HG03139 (cell line): Measurements from ENCODE around the gene MAFG.

Experiments used
- ATAC-seq: cut with Tn5 transposase; IDR thresholded peaks from one replicate; pipeline ENCODE4 v1.9.1; 2021; ENCODE audit not compliant: unreplicated experiment

The MAFG gene

DNA sequence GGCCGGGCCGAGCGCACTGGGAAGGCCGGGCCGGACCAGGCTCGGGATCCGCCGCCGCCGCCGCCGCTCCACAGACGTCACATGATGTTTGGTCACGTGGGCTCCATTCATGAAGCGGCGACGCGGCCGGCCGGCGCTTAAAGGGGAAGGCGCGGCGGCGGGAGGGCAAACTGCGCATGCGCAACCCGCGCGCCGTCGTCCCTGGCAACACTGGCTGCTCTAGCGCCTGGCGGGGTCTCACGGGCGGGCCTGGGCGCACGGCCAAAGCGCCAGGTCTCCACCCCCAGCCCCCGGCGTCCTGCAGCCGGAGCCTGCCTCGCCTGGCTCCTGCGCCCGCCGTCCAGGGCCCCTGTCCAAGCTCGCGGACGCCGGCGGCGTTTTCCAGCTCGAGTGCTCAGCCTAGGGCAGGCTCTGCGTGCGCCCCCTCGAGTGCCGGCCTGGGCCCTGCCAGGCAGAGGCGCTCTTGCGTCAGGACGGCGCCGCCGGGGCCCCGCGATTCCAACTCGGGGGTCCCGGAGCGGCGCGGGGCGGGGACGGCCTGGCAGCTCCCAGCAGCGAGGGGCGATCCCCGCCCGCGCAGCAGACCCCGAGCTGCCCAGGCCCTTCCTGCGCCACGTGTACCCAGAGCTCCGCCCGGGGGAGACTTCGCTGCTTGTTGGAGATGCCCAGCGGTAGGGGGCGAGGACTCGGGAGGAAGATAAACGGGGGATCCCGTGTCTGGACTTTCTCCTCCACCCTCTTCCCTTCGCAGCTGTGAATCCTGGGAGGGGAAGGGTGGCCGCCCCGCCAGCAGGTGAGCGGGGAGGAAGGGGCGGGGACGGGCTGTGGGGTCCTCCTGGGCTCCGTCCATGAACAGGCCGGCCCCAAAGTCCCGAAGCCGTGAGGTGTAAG lies at the start of gene MAFG:
Gene MAFG, minus strand, starts transcription at position 83 of the 891 bp plus-strand sequence. CDS start 4,550 bp downstream, outside the sequence.
- peak; percentile 51 for ATAC-seq

DNA sequence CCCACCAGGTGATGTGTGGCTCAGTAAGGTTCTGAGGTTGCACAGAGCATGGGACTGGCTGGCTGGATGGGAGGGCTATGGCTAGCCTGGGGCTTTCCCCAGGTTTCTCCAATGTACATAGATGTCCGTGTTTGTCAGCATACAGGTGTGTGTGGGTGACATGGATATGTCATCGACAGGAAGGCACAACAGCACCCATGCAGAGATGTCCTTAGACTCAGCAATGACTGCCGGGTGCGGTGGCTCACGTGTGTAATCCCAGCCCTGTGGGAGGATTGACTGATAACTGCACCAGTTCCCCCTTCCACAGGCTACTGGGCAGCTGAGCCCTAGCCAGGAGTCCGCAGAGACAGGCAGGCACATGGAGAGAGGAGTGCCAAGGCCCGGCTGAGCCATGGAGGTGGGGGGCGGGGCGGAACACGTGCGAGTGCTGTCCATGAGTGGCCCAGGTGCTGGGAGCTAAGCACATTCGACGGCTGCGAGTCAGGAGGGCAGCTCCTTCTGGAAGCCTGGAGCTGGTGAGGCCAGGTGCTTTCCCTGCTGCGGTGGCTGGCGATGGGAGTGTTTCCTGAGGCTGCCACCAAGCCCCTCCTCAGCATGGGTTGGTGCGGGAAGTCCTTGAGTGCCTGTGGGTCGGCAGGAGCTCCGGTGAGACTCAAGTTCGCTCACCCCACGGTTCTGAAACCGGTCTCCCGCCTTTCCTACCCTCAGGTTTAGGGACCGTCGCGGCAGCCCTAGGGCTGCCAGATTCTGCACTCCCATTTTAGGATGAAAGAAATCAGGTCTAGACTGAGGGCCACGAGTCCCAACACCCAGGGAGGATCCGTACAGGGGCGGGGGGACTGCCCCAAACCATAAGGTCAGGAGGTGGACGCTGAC lies 49.0 kb upstream of the MAFG start:
- no peak for ATAC-seq

DNA sequence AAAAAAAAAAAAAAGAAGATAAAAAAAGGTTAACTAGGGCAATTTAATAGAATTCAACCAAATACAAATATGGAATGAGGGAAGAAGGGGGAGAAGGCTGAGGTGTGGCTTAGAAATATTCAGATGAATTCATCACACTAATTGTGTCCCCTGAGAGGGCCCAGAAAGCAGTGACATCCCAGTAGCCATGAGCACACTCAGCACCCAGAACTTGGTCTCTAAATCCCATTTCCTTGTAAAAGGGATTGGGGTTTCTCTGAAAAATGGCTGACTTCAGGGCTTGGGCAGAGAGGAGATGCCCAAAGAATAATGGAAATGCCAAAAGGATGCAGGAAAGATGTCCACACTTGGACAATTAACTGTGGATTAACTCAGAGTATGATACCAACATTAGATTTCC lies 45.9 kb upstream of the MAFG start:
- no peak for ATAC-seq

DNA sequence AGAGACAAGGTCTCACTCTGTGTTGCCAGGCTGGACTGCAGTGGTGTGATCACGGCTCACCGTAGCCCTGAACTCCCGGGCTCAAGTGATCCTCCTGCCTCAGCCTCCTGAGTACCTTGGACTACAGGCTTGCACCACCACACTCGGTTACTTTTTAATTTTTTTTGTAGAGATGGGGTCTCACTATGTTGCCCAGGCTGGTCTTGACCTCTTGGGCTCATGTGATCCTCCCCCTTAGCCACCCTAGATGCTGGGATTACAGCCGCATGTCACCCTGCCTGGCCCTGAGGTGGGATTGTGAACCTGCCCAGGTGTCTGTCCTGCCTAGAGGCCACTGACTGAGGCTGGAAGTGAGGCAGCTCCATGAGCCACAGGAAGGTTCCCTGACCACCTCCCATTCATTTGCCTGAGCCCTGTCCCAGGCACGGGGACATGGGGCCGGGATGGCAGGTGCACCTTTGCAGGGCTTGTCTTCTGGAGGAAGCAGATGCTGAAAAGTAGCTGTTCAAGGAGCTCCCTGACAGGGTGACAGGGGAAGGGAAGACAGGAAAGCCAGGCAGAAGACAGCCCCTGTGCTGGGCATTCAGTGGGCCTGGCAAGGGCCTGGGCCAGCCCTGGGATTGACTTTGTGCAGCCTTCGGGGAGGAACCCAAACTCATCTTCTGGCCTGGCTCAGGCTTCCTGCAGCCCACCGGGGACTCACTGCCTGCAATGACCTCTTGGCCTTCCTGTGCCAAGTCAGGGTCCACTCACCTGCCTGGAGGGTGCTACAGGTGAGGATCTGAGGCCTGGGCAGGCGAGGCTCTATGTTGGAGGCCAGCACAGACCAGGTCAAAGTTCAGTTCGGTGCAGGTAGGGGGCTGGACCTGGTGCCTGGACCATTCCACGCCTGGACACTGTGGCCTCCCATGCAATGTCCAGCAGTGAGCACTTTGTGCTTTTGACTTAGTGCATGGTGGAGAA lies 41.6 kb upstream of the MAFG start:
- ATAC-seq = no peak

DNA sequence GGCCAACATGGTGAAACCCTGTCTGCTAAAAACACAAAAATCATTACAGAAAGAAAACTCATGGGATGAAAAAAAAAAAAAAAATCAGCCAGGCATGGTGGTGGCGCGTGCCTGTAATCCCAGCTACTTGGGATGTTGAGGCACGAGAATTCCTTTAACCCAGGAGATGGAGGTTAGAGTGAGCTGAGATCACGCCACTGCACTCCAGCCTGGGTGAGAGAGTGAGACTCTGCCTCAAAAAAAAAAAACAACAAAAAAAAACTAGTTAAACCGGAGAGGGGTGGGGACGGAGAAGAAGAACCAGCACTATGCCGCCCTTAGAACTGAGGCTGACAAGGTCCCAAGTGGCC lies 40.8 kb upstream of the MAFG start:
- ATAC-seq = no peak

DNA sequence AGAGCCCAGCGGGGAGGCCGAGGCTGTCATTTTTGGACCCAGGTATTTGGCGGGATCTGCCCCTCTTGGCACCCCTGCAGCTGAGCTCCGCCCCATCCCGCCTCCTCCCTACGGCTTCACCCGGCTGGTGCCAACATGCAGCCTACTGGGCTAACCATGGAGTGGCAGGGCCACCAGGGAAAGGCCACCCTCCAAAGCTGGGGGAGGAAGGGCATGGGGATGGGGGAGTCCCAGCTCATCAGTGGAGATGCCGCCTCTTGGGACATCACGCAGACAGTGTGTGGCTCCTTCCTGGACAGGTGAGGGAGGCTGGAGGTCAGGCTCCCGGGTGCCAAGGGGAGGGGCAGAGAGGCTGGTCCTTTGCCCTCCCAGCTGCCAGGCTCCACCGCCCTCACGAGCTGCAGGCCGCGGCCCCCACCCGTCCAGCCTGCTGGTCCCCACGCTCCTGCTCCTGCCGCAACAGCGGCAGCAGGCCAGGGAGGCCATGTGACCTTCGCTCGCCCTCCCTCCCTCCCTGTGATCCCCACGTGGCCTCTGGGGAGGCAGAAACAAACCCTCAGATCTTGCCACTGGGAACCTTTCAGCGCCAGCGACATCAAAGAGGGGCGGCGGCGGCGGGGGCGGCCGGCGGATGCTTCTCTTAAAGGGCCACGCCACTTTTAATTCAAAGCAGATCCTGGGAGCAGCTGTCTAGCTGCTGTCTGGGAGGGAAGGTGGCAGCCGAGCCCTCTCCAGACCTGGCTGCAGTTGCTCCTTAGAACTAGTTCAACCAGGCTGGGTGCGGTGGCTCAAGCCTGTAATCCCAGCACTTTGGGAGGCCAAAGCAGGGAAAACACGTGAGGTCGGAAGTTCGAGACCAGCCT lies 40.2 kb upstream of the MAFG start:
- ATAC-seq = no peak

DNA sequence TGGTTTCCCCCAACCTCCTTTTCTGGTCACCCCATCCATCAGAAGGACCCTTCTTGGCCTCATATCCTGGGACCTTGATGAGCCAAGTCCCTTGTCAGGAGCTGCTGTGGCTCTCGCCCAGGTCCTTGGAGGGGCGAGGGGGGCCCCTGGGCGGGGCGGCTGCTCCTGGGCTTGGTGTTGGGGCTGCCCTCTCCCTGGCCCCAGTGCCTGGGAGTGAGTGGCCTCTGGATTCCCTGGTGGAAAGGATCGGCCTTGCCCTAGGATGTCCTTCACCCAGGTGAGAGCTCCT lies 39.7 kb upstream of the MAFG start:
- no peak for ATAC-seq

DNA sequence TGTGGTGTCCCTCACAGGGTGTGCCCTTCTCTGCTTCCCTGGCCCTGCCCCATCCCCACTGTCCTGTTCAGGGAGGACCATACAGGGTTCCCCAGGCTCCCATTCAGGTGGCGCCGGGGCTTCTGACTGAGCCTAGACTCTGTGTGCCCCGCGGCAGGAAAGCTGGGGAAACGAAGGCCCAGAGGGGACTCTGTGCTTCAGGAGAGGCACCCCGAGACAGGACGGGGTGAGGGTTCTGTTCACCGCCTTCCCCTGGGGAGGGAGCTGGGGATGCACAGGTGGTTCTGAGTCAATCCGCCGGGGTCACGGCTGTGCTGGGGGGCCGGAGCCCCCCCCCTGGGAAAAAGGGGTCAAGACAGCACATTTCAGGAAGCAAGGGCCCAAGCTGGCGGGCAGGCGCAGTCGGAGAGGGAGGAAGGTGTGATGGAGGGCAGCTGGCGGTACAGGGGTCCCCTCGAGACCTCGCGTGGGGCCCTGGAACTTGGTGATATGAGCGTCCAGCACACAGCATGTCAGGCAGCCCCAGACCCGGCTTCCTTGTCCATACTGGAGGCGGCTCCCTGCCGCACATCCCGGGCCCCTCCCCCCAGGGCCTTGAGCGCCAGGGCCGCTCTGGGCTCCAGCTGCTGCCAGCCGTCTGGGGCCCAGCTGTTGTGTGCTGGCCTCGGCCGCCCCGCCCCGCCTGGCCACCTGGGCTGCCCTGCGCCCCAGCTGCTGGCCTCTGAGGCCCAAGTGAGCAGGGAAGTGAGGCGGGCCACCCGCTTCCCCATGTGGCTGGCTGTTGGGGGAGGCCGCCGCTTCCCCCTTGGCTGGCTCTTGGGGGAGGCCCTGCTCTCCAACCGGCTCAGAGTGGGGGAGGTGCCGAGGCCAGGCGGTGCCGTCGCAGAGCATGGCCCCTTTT lies 39.1 kb upstream of the MAFG start:
- ATAC-seq = no peak

DNA sequence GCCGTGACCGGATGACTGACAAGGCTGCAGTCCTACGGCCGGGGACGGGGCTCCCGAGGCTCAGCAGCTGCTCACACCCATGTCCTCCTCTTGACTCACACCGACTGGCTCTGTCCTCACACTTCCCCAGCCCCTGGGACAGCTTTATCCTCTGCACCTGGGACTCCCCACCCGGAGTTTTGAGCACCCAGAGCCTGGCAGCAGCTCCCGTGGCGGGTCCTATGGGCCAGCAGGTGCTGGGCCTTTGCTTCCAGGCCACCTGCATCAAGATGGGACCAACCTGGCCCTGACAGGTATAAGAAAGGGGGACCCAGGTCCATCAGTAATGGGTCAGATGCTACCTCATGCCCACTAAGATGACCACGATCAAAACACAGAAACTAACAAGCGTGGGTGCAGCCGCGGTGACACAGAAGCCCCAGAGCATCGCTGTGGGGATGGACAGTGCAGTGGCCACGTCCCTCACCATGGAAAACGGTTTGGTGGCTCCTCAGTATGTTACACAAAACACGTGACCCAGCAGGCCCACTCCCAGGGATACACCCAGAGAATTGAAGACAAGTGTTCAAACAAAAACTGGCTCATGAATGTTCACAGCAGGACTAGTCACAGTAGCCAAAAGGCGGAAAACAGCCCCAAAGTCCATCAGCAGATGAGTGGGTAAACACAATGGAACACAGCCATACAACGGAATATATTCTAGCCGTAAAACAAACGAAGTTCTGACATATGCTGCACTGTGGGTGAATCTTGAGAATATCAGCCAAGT lies 36.7 kb upstream of the MAFG start:
- no peak for ATAC-seq

DNA sequence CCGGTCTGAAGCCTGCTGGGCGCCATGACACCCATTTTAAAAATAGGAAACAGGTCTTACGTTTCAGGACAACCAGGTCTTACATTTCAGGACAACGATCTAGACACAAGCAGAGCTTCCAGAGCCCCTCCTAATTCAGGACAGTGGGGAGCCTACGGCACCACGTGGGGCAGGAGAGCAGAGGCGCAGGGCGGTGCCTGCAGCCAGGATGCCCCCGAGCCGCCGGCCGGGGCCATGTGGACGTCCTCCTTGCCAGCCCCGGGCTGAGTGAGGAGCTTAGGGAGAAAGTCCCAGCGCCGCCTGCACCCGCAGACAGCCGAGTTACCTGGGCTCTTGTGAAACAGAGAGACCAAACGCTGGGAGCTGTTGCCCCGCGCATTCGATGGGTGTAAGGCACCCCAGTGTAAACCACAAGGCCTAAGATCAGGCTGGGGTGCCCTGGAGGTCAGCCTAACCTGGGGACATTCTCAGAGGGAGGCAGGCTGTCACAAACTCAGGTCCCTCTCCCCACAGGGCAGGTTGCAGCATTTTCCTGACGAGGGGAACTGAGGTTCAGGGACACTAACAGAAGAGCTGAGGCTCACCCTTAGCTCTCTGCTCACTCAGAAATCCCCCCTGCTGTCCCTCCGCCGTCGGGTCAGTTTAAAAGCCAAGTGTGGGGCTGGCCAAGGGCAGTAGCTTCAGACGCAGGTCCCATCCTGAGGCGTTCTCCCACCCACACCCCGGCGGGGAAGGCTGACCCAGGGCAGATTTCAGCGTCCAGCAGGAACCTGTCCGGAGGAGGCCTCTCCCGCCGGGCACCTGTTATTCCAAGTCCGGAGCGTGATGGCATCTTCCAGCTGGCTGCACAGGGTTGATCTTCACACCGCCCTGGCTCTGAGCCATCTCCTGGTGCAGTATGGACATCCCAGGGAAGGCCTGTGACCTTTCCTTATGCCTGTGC lies 35.2 kb upstream of the MAFG start:
- ATAC-seq = no peak

DNA sequence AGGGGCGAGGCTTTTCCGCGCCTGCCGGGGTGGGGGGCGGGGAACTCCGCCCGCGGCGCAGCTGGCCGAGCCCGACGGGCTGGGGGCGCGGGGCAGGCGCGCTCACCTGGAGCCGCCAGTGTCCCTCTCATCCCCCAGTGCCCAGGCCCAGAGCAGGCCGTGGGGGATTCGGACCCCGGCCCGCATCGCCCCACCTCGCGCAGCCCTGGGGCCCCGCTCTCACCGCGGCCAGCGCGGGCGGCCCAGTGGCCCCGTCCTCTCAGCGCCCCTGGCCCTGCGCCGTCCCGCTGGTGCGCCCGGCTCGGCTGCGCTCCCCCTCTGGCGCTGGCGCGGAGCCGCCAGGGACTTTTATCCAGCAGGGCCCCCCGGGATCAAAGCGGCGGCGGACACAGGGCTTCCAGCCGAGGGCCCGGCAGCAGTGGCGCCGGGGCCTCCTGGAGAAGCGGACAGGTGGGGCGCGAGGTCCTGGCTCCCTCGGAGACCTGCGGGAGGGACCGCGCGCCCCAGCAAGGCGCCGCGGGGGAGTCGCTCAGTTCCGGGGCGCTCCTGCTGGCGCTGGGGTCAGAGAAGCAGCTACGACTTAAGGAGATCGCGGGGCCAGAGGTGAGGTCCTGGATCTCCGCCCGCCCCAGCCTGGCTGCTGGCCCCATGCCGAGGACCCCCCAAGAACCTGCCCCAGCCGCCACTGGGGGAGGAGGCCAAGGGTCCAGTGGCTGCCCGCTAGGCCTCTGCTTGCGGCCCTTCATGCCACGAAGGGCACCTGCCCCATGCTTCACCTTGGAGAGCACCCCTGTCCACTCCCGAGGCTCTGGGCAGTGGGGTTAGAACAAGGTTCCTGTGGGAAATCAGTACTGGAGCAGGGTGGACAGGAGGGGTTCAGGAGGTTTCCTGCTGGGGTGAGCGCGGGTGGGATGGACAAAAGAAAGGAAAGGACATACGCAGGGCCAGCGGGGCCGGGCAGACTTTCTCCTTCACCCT lies 34.3 kb upstream of the MAFG start:
- no peak for ATAC-seq

DNA sequence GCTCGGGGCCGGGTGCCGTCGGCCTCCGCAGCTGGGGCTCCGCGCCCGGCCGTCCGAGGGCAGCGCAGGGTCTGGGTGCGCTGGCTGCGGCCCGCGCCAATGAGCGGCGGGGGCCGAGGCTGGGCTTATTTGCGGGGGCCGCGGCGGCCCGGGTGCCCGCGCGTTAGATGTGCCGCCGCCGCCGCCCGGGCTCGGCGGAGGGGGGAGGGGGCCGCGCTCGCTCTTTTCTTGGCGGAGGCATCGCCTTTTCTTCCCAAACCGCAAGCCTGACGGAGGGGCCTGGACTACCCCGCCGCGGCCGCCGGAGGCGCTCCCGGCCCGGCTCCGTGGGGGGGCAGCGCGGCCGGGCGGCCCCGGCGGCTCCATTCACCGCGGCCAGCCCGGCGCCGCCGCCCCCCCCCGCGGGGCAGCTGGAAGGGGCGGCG lies 33.6 kb upstream of the MAFG start, which contains the start of gene NOTUM:
Gene NOTUM, minus strand, starts transcription at position 101 of the 425 bp plus-strand sequence. CDS start 278 bp downstream, outside the sequence.
- ATAC-seq = no peak

DNA sequence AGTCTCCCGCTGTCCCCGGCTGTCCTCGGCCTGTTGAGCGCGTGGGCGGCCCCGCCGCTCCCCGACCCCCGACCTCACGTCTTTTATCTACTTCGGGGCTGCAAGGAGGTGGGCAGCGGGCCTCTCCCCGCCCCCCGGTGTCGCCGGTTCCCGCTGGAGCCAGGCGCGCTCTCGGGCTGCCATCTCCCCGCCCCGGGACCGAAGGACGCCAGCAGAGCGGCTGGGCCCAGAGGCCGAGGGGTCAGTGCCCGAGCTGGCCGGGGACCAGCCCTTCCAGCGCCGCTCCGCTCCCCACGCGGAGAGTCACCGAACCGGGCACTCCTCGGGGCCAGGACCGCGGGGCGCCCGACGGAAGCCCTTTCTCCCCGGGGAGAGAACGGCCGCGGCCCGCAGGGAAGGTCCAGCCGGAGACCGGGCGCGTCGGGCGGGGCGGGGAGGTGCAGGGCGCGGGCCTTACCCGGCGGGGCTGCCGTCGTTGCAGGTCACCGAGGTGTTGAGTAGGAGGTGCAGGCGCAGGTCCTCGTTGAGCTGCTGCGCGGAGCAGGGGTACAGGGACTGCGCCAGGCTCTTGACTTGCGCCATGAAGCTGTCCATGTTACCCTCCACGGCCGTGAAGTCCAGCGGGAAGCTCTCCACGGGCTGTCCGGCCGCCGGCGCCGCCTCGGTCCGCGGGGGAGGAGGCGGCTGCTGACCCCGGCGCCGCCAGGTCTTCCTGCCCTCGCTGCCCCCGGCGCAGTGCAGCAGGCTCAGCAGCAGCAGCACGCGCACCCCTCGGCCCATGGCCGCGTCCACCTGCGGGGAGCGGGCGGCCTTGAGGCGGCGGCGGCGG lies 32.8 kb upstream of the MAFG start:
- no peak for ATAC-seq

DNA sequence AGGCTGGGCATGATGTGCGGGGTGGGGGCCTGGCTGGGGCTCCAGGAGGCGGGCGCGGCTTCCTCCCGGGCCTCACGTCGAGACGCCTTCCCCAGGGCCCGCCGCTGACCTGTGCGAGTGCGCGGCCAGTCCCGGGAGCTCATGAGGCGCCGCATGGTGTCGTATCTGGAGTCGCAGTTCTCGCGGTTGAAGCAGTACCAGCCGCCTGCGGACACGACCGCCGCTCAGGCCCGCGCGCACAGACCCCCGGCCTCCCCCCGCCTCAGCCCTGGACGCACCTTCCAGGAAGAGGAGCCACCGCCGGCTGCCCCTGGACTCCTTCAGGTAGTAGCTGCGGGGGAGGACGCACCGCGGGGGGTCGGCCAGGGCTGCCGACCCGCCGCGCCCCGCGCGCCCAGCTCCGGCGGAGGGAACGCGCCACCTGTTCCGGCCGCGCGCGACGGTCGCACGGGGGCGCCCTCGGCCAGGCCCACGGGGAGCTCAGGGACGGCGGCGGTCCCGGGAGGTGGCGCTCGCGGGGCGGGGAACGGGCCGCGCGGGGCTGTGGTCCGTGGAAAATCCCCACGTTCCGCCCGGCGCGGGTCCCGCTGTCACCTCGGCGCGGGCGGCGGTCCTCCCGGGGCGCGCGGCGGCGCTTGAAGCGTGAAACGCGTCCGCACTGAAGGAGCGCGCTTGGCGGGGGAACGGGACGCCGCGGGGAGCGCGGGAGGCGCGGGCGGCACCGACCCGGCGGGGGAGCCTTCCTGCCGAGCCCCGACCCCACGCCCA lies 32.0 kb upstream of the MAFG start:
- ATAC-seq = no peak
